Sciatic nerve (tissue), 2 donors: ENCODE measurements around the gene GAREM1. TPM values are rescaled to one million over a fixed set of nuclear protein-coding genes. Genes with fewer than 3 reads are reported as not detected.

ENCODE experiments used
- ATAC-seq: fragments of 200-7000 bp; cut with Tn5 transposase; one replicate; pipeline ENCODE4 v1.9.1; 2020; ENCODE audit warnings: mild to moderate bottlenecking, moderate library complexity
- DNase-seq: peaks from one replicate; pipeline ENCODE4 v3.0.0-alpha.2; 2020; ENCODE audit warnings: low spot score
- intact Hi-C: fragments of 100-400 bp; cut with DNase I; formaldehyde crosslinking; loops from one replicate; pipeline ENCODE4 v1.14.2; 2022
- total RNA-seq: library from RNA; stranded (reverse); fragmentation: NEBNext Ultra II Directional; extraction: Animal tissue kit (Norgen Biotek cat#: 25700); gene quantifications from one replicate; pipeline ENCODE4 v1.2.1, GENCODE V29; 2021
- donor health status: DM: no; HTN: no; CAD: no.
- donor health status: DM: no; HTN: no; CAD: no.

The GAREM1 gene
- total RNA-seq, 1 donor from 2014 or later: 29.9 TPM

- no peak for ATAC-seq
- intact Hi-C loops: no loop called here
These were observed 34.8 kb downstream of the GAREM1 start for GRCh38 chr18:32435631-32436500.

GRCh38 chr18:32431753-32432152 lies 38.9 kb downstream of the GAREM1 start:
- DNase-seq (no peak), ATAC-seq (no peak)
- intact Hi-C loops: no loop called here

More at GRCh38 chr18:32435631-32436500, 34.8 kb downstream of the GAREM1 start:
- no peak for DNase-seq

- ATAC-seq: no peak
- DNase-seq: no peak
- intact Hi-C loops: no loop called here
These were observed 41.3 kb downstream of the GAREM1 start for GRCh38 chr18:32429402-32429801.

- intact Hi-C loops: no loop called here
- no peak for ATAC-seq
- no peak for DNase-seq
These were observed 43.4 kb downstream of the GAREM1 start for GRCh38 chr18:32427084-32427900.

- intact Hi-C loops: no loop called here
- DNase-seq (no peak), ATAC-seq (no peak)
These were observed 45.2 kb downstream of the GAREM1 start for GRCh38 chr18:32425466-32425865.

GRCh38 chr18:32424696-32425095 lies 46.0 kb downstream of the GAREM1 start:
- no peak for DNase-seq
- ATAC-seq: peak; percentile 78
- intact Hi-C loops: no loop called here

GRCh38 chr18:32422978-32423740 lies 47.5 kb downstream of the GAREM1 start:
- intact Hi-C loops: no loop called here
- ATAC-seq (peak; percentile 88), DNase-seq (no peak)

- ATAC-seq: no peak
- no peak for DNase-seq
- intact Hi-C loops: no loop called here
These were observed 48.5 kb downstream of the GAREM1 start for GRCh38 chr18:32422201-32422600.

GRCh38 chr18:32420084-32420750 lies 50.5 kb downstream of the GAREM1 start:
- intact Hi-C loops: no loop called here
- ATAC-seq: no peak
- DNase-seq: no peak

GRCh38 chr18:32418148-32418547 lies 52.5 kb downstream of the GAREM1 start:
- DNase-seq (no peak), ATAC-seq (peak; percentile 38)
- intact Hi-C loops: no loop called here

- DNase-seq: no peak
- intact Hi-C loops: no loop called here
- ATAC-seq: no peak
These were observed 65.1 kb downstream of the GAREM1 start for GRCh38 chr18:32405588-32405987.

- no peak for ATAC-seq
- DNase-seq: no peak
- intact Hi-C loops: no loop called here
These were observed 69.1 kb downstream of the GAREM1 start for GRCh38 chr18:32401621-32402020.

- no peak for DNase-seq
- intact Hi-C loops: no loop called here
- ATAC-seq: no peak
These were observed 77.3 kb downstream of the GAREM1 start for GRCh38 chr18:32393407-32393806.

GRCh38 chr18:32391126-32391525 lies 79.6 kb downstream of the GAREM1 start:
- ATAC-seq (peak; percentile 39), DNase-seq (no peak)
- intact Hi-C loops: no loop called here

GRCh38 chr18:32389858-32390257 lies 80.8 kb downstream of the GAREM1 start:
- intact Hi-C loops: no loop called here
- ATAC-seq: no peak
- DNase-seq: no peak

GRCh38 chr18:32389191-32389590 lies 81.5 kb downstream of the GAREM1 start:
- DNase-seq (no peak), ATAC-seq (no peak)
- intact Hi-C loops: no loop called here

- intact Hi-C loops: no loop called here
- ATAC-seq (no peak), DNase-seq (no peak)
These were observed 84.2 kb downstream of the GAREM1 start for GRCh38 chr18:32386471-32386870.

GRCh38 chr18:32383050-32383819 lies 87.4 kb downstream of the GAREM1 start:
- ATAC-seq: peak; percentile 74
- intact Hi-C loops: no loop called here
- DNase-seq: no peak
